Fibroblast of the aortic adventitia (primary cell): ENCODE data around the gene IL22. TPM values are rescaled to one million over a fixed set of nuclear protein-coding genes. Genes with fewer than 3 reads are reported as not detected.

ENCODE experiments used
- DNase-seq: peaks from one replicate; pipeline ENCODE4 v3.0.0-alpha.2; 2010; ENCODE audit warnings: low read depth
- H3K4me3 ChIP-seq: 2 replicates; pipeline ENCODE4 v1.5.1; 2011; ENCODE audit warnings: low read depth, mild to moderate bottlenecking, control low read depth, low read length, moderate library complexity
- CTCF ChIP-seq: IDR thresholded peaks from 2 replicates; pipeline ENCODE4 v1.5.1; 2011; ENCODE audit warnings: mild to moderate bottlenecking, low read length, control low read depth, inconsistent platforms; ENCODE audit not compliant: insufficient read depth
- total RNA-seq: library from RNA; depleted of rRNA; stranded (reverse); fragments of >200 nt; gene quantifications from 2 replicates; pipeline ENCODE4 v1.2.3, GENCODE V29; 2012; ENCODE audit warnings: low replicate concordance

IL22 gene
- total RNA-seq, 1 donor: not detected

- TF ChIP-seq CTCF: no peak
- no peak overlapping the region for H3K4me3 ChIP-seq
- DNase-seq: no peak
These were observed 10.6 kb downstream of the IL22 start for GRCh38 chr12:68242777-68243176.

- no peak for TF ChIP-seq CTCF
- H3K4me3 ChIP-seq: no peak overlapping the region
- peak; percentile 52 for DNase-seq
These were observed 12.4 kb downstream of the IL22 start for GRCh38 chr12:68240975-68241374.

- H3K4me3 ChIP-seq: no peak overlapping the region
- DNase-seq: peak; percentile 94
- peak; percentile 4 for TF ChIP-seq CTCF
These were observed 13.3 kb downstream of the IL22 start for GRCh38 chr12:68240079-68240478.

GRCh38 chr12:68239309-68239982, 14.0 kb downstream of the IL22 start:
- no peak overlapping the region for H3K4me3 ChIP-seq
- DNase-seq: no peak
- TF ChIP-seq CTCF: no peak

- peak; percentile 47 for DNase-seq
- no peak for TF ChIP-seq CTCF
These were observed 15.8 kb downstream of the IL22 start for GRCh38 chr12:68237619-68238018.

GRCh38 chr12:68237078-68237477, 16.3 kb downstream of the IL22 start:
- peak; percentile 57 for TF ChIP-seq CTCF
- peak; percentile 66 for DNase-seq
- H3K4me3 ChIP-seq: no peak overlapping the region

More at GRCh38 chr12:68237619-68238018, 15.8 kb downstream of the IL22 start:
- no peak overlapping the region for H3K4me3 ChIP-seq
